Mesothelial cell of epicardium (in vitro differentiated cells): ENCODE data around the gene ASPSCR1. TPM values are rescaled to one million over a fixed set of nuclear protein-coding genes. Genes with fewer than 3 reads are reported as not detected.
A peak's percentile ranks its signal among the peaks of the same experiment; 100 is the strongest.
"Not testable (repeated sequence)": the region's sequence is repeated elsewhere in the genome, so short reads cannot be mapped to it uniquely, and the experiment has no call there.

ENCODE experiments used
- DNase-seq, 2 experiments: peaks; one replicate each; pipeline ENCODE4 v3.0.0; 2021; ENCODE audit warnings: low spot score in 2 of 2; ENCODE audit not compliant: unreplicated experiment in 2 of 2
- H3K27ac Mint-ChIP-seq: 2 replicates; pipeline ENCODE4 v1.8.0; 2021; ENCODE audit warnings: mixed read lengths
- H3K27me3 Mint-ChIP-seq: 2 replicates; pipeline ENCODE4 v1.8.0; 2021; ENCODE audit warnings: low read depth, mixed read lengths
- H3K36me3 Mint-ChIP-seq: 2 replicates; pipeline ENCODE4 v1.8.0; 2021; ENCODE audit warnings: mixed read lengths
- H3K4me1 Mint-ChIP-seq: 2 replicates; pipeline ENCODE4 v1.8.0; 2021; ENCODE audit warnings: mixed read lengths
- H3K4me3 Mint-ChIP-seq: 2 replicates; pipeline ENCODE4 v1.8.0; 2021; ENCODE audit warnings: mild to moderate bottlenecking, moderate library complexity, mixed read lengths
- H3K9me3 Mint-ChIP-seq: 2 replicates; pipeline ENCODE4 v1.8.0; 2021; ENCODE audit warnings: mixed read lengths
- CTCF ChIP-seq: fragments of 200-600 bp; sonication (generic); IDR thresholded peaks from one replicate; pipeline ENCODE4 v1.5.0; 2021; ENCODE audit warnings: antibody characterized with exemption; ENCODE audit not compliant: unreplicated experiment
- total RNA-seq: library from RNA; stranded (reverse); gene quantifications from 3 replicates; pipeline ENCODE4 v1.2.1, GENCODE V29; 2021

ASPSCR1 gene
- total RNA-seq, 1 donor from 2014 or later, result 50.5 TPM

DNA sequence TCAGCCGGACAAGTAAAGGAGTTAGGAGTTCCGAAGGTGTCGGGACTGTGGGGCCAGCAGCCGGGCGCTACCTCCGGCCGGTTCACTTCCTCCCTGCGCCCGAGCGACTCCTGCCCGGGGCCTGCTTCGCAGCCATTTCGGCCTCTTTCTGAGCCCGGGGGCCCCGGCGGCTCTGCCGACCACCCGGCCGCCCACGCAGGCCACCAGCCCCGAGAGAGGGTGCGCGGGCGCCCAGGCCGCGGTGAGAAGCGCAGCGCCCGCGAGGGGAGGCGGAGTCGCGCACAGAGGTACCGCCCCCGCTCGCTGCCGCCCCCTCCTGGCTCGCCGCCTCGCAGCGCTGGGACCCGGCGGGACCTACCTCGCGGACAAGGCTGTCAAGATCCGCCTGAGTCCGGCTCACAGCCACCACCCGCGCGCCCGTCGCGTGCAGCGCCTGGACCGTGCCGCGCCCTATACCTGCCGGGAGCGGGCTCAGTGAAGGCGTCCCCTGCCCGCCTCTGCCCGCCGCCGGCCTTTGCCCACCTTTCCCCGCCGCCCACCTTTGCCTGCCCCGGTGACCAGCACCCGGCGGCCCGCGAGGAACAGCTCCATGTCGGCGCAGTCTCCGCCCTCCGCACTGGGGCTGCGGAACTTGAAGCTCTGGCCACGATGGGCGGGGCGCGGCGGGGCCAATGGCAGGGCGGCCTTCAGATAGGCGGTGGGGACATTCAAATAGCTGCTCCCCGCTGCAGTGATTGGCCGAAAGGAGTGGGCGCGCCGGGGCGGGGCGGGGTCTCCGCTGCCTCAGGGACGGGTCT is 59.9 kb downstream of the ASPSCR1 start, which contains the start of gene DCXR:
Gene DCXR, minus strand, starts transcription at position 606 of the 797 bp plus-strand sequence. Its CDS starts 15 bp downstream, at position 591.
- peak; percentile 66 for TF ChIP-seq CTCF
- Mint-ChIP-seq H3K4me3 (peak within 1 kb of the TSS; percentile 74), H3K36me3 (peaks cover 5% of the 10 kb centered on the region), H3K27ac (peak within 1 kb of the TSS; percentile 89), H3K27me3 (no peaks in the 10 kb centered on the region), H3K4me1 (peaks cover 22% of the 10 kb centered on the region), H3K9me3 (no peaks in the 10 kb centered on the region)
- peak; percentile 92 to 97 for DNase-seq

DNA sequence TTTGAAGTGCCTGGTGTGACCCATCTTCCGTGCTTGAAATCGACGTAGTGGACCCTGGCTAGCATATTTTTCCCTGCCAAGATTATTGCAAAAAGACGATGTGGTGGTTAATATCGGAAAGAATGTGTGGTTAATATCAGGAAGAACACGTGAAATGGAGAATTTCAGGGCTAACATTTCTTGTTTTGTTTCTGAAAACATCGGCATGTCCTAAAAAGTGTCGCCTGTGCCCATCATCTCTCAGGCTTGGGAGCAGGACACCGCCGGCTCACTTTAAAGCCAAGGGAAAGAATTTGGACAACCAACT is 60.4 kb downstream of the ASPSCR1 start:
- H3K27me3 Mint-ChIP-seq, result no peaks in the 10 kb centered on the region
- peak overlapping the region; percentile 74 for H3K4me3 Mint-ChIP-seq
- no peak for DNase-seq
- H3K36me3 Mint-ChIP-seq, result peaks cover 5% of the 10 kb centered on the region
- no peak for TF ChIP-seq CTCF
- no peaks in the 10 kb centered on the region for H3K9me3 Mint-ChIP-seq
- peaks cover 21% of the 10 kb centered on the region for H3K4me1 Mint-ChIP-seq
- H3K27ac Mint-ChIP-seq, result peak overlapping the region; percentile 89

GRCh38 chr17:82038796-82039409 is 61.5 kb downstream of the ASPSCR1 start:
- not testable (repeated sequence) for H3K36me3 Mint-ChIP-seq, DNase-seq, H3K27me3 Mint-ChIP-seq, H3K4me3 Mint-ChIP-seq, H3K9me3 Mint-ChIP-seq
- Mint-ChIP-seq H3K4me1 (peaks cover 19% of the 10 kb centered on the region), H3K27ac (peak overlapping the region; percentile 54)

- Mint-ChIP-seq H3K27me3 (no peaks in the 10 kb centered on the region), H3K4me3 (no peak overlapping the region), H3K9me3 (no peaks in the 10 kb centered on the region), H3K4me1 (peaks cover 19% of the 10 kb centered on the region), H3K27ac (no peak overlapping the region), H3K36me3 (peaks cover 5% of the 10 kb centered on the region)
- no peak for TF ChIP-seq CTCF
- DNase-seq, result no peak
These were observed 62.4 kb downstream of the ASPSCR1 start for GRCh38 chr17:82039695-82040299.

DNA sequence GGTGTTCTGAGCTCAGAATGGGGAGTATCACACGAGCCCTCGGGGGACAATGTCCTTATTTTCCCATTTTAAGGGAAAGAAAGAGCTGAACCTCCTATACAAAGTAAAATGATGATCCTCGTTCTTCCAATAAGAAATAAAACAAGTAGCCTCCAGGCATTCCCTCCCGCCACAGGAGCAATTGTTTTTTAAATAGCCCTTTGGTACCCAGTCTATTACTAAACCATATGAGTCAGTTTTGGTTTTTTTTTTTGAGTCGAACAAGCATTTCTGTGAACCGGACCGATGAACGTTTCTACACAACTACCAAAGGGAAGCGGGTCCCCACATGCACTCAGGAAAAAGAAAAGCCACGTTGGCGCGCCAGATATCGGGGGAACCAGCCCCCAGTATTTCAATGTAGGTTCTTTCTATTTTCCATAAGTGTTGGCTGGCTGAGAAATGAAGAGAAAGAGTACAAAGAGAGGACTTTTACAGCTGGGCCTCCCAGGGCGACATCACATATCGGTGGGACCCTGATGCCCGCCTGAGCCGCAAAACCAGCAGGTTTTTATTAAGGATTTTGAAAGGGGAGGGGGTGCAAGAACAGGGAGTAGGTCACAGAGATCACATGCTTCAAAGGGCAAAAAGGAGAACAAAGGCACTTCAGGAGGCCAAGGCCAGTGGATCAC is 63.9 kb downstream of the ASPSCR1 start:
- no peaks in the 10 kb centered on the region for H3K9me3 Mint-ChIP-seq
- H3K4me3 Mint-ChIP-seq, result no peak overlapping the region
- no peak overlapping the region for H3K27ac Mint-ChIP-seq
- H3K27me3 Mint-ChIP-seq, result no peaks in the 10 kb centered on the region
- H3K4me1 Mint-ChIP-seq, result peaks cover 14% of the 10 kb centered on the region
- no peak for DNase-seq
- no peaks in the 10 kb centered on the region for H3K36me3 Mint-ChIP-seq
- no peak for TF ChIP-seq CTCF

GRCh38 chr17:82042649-82043048 is 65.2 kb downstream of the ASPSCR1 start:
- no peak overlapping the region for H3K27ac Mint-ChIP-seq
- peaks cover 10% of the 10 kb centered on the region for H3K36me3 Mint-ChIP-seq
- DNase-seq, result no peak
- peaks cover 11% of the 10 kb centered on the region for H3K4me1 Mint-ChIP-seq
- no peak overlapping the region for H3K4me3 Mint-ChIP-seq
- H3K27me3 Mint-ChIP-seq, result no peaks in the 10 kb centered on the region
- H3K9me3 Mint-ChIP-seq, result no peaks in the 10 kb centered on the region
- no peak for TF ChIP-seq CTCF
